Measurements from ENCODE around the gene TFAM. TPM values are rescaled to one million over a fixed set of nuclear protein-coding genes. Genes with fewer than 3 reads are reported as not detected.

TFAM gene
- total RNA-seq = 17.7 and 18.1 TPM in 2 replicates

GRCh38 chr10:58384999-58385783 lies at the start of gene TFAM:
Gene TFAM, plus strand, starts transcription at chr10:58385410. Its CDS starts 138 bp downstream, at chr10:58385548.

Other genes with a start within 250 kb of the TFAM start
- 3.2 TPM in 2 replicates for gene IPMK, start 117.5 kb upstream of the TFAM start, total RNA-seq
- 41.9 and 52.7 TPM in 2 replicates for gene CISD1, start 116.2 kb upstream of the TFAM start, total RNA-seq
- 6.9 and 9.3 TPM in 2 replicates for gene UBE2D1, start 50.4 kb upstream of the TFAM start, total RNA-seq
- 66.3 and 88.6 TPM in 2 replicates for gene BICC1, start 127.5 kb downstream of the TFAM start, total RNA-seq

Data from aortic smooth muscle cell (primary cell).